Activated naive CD4-positive, alpha-beta T cell treated with anti-CD3 and anti-CD28 coated beads, Interleukin-2, amount 10 ng/mL, durations not matched to agents 5 hours and 36 hours (primary cell): ENCODE measurements around the gene ADAM12. TPM values are rescaled to one million over a fixed set of nuclear protein-coding genes. Genes with fewer than 3 reads are reported as not detected.

Experiments
- total RNA-seq, 2 experiments: library from RNA; stranded (reverse); gene quantifications; one replicate each; pipeline ENCODE4 v1.2.3, GENCODE V29; 2021

Gene ADAM12, protein sequence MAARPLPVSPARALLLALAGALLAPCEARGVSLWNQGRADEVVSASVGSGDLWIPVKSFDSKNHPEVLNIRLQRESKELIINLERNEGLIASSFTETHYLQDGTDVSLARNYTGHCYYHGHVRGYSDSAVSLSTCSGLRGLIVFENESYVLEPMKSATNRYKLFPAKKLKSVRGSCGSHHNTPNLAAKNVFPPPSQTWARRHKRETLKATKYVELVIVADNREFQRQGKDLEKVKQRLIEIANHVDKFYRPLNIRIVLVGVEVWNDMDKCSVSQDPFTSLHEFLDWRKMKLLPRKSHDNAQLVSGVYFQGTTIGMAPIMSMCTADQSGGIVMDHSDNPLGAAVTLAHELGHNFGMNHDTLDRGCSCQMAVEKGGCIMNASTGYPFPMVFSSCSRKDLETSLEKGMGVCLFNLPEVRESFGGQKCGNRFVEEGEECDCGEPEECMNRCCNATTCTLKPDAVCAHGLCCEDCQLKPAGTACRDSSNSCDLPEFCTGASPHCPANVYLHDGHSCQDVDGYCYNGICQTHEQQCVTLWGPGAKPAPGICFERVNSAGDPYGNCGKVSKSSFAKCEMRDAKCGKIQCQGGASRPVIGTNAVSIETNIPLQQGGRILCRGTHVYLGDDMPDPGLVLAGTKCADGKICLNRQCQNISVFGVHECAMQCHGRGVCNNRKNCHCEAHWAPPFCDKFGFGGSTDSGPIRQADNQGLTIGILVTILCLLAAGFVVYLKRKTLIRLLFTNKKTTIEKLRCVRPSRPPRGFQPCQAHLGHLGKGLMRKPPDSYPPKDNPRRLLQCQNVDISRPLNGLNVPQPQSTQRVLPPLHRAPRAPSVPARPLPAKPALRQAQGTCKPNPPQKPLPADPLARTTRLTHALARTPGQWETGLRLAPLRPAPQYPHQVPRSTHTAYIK
- under 1 TPM in 1 of 2 experiments, not detected in 1; 0.07 TPM for total RNA-seq

GRCh38 chr10:126387931-126388911, at the start of gene ADAM12:
ADAM12 (minus strand) TSS chr10:126388477; CDS start chr10:126388145, 332 bp downstream.

